ENCODE results near the gene XRCC1. TPM values are rescaled to one million over a fixed set of nuclear protein-coding genes. Genes with fewer than 3 reads are reported as not detected.

XRCC1 gene
- total and polyA plus RNA-seq, 2 of the 4 experiments (the other 2 are of a cell fraction) = 12.5 to 21.3 TPM

DNA sequence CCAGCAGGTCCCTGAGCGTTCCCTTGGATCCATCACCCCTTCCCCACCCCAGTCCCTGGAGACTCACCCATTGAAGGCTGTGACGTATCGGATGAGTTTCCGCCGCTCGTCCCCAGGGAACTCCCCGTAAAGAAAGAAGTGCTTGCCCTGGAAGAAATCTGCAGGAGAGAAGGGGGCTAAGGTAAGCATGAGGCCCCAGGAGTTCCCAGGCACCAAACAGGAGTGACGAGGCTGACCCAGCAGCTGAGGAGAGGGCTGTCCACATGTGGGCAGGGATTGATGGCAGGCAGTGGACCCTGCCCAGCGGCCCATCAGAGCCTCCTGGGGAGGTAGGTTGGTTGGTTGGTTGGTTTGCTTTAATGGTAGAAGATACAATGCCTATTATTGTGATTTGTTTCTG lies 31.2 kb downstream of the XRCC1 start:
- ChIA-PET POLR2A (ENCODE audit: unreplicated experiment) (no interaction called here), CTCF (interaction anchor here (1.2 kb wide), 1 partner anchor 11 kb away, joined by 5 read pairs; no protein-coding TSS in a partner anchor)
- no peak overlapping the region for H3K4me2 ChIP-seq (ENCODE audit: low read depth, low read length)
- H3K4me1 ChIP-seq (ENCODE audit: control insufficient read depth, insufficient read depth, low read length) = no peaks in the 10 kb centered on the region
- no peak overlapping the region for H3K9ac ChIP-seq (ENCODE audit: low read depth, low read length)
- no peak overlapping the region for H3K4me3 ChIP-seq (ENCODE audit: insufficient read depth, low read depth, low read length)
- DNase-seq (no peak), ATAC-seq (ENCODE audit: low read depth) (no peak)
- H3K14ac ChIP-seq (replicated peaks; ENCODE audit: low read depth, low read length) = no peak overlapping the region
- no TSS peak for BruUV-seq (replicated peaks)
- in situ Hi-C loops (cut with MboI; ENCODE audit: low sequenced_read_pairs) (no loop called here), dilution Hi-C loops (cut with HindIII; ENCODE audit: low sequenced_read_pairs, unreplicated experiment) (no loop called here), intact Hi-C loops (cut with micrococcal nuclease) (no loop called here)
- peaks cover 34% of the 10 kb centered on the region for H3K36me3 ChIP-seq (ENCODE audit: control insufficient read depth, insufficient read depth, low read length)
- no peak overlapping the region for H2BK20ac ChIP-seq (ENCODE audit: low read depth, low read length)
- no peaks in the 10 kb centered on the region for H4K20me1 ChIP-seq (ENCODE audit: insufficient read depth, low read length)
- no peak overlapping the region for H3K23ac ChIP-seq (ENCODE audit: low read depth, low read length)
- no peak overlapping the region for H2AK5ac ChIP-seq (ENCODE audit: low read depth, low read length)
- H2AFZ ChIP-seq (replicated peaks; ENCODE audit: low read length, poor library complexity) = no peak overlapping the region
- H3K18ac ChIP-seq (ENCODE audit: low read depth, low read length) = no peak overlapping the region
- H3K27me3 ChIP-seq (ENCODE audit: control insufficient read depth, insufficient read depth, low read length) = no peaks in the 10 kb centered on the region
- H3K4ac ChIP-seq (ENCODE audit: low read depth, low read length) = no peak overlapping the region
- no peak overlapping the region for H2BK120ac ChIP-seq (ENCODE audit: low read depth, low read length)
- no peak overlapping the region for H3K56ac ChIP-seq (ENCODE audit: extremely low read depth, insufficient read depth, low read length)
- H2AK9ac ChIP-seq (replicated peaks; ENCODE audit: low read depth, low read length, poor library complexity) = no peak overlapping the region
- H2BK5ac ChIP-seq (ENCODE audit: low read depth, low read length, poor library complexity, severe bottlenecking) = no peak overlapping the region
- H3K27ac ChIP-seq (ENCODE audit: insufficient read depth, low read length) = no peak overlapping the region
- no peak overlapping the region for H4K91ac ChIP-seq (ENCODE audit: insufficient read depth, low read depth, low read length)
- no peak overlapping the region for H4K5ac ChIP-seq (ENCODE audit: low read depth, low read length)
- H3K9me3 ChIP-seq (ENCODE audit: control insufficient read depth, insufficient read depth, low read length) = no peaks in the 10 kb centered on the region
- no peaks in the 10 kb centered on the region for H3K9me1 ChIP-seq (ENCODE audit: insufficient read depth, low read length)
- H4K8ac ChIP-seq (ENCODE audit: low read depth in 2 of 2, low read length in 2 of 2) = no peak overlapping the region
- H2BK15ac ChIP-seq (ENCODE audit: low read depth, low read length) = no peak overlapping the region
- H3K79me1 ChIP-seq (ENCODE audit: low read depth in 1 of 2, low read length in 2 of 2) = no peaks in the 10 kb centered on the region
- WGBS, 2 experiments (ENCODE audit: extremely low coverage in 2 of 2, insufficient read length in 1 of 2) = 98% methylated on average over 6 of the region's 9 CpGs; no CpG with 5 or more reads in 1 of the 2 experiments
- TF ChIP-seq RAD21 (IDR thresholded peaks at IDR 0.05; ENCODE audit: low read length) (no peak), FOS (IDR thresholded peaks at IDR 0.05; ENCODE audit: low read depth, low read length) (no peak), MAFK (IDR thresholded peaks at IDR 0.05; ENCODE audit: low read depth, low read length) (no peak), CEBPB (IDR thresholded peaks at IDR 0.05; ENCODE audit: low read depth, low read length) (no peak), RCOR1 (IDR thresholded peaks at IDR 0.05; ENCODE audit: insufficient replicate concordance, low read length) (no peak), SMC3 (IDR thresholded peaks at IDR 0.05; ENCODE audit: low read depth, low read length) (no peak), RFX5 (IDR thresholded peaks at IDR 0.05; ENCODE audit: low read depth, low read length) (no peak), MAZ (IDR thresholded peaks at IDR 0.05; ENCODE audit: borderline replicate concordance, low read depth, low read length) (no peak), MXI1 (IDR thresholded peaks at IDR 0.05; ENCODE audit: borderline replicate concordance, low read depth, low read length) (no peak), POLR2A (IDR thresholded peaks at IDR 0.05; ENCODE audit: low read depth, low read length) (no peak), BHLHE40 (IDR thresholded peaks at IDR 0.05; ENCODE audit: low read depth, low read length) (no peak), NFE2L2 (IDR thresholded peaks at IDR 0.05; ENCODE audit: low read depth, low read length) (no peak), CHD1 (IDR thresholded peaks at IDR 0.05; ENCODE audit: low read depth, low read length) (no peak)
- TF ChIP-seq, protein P1, sequence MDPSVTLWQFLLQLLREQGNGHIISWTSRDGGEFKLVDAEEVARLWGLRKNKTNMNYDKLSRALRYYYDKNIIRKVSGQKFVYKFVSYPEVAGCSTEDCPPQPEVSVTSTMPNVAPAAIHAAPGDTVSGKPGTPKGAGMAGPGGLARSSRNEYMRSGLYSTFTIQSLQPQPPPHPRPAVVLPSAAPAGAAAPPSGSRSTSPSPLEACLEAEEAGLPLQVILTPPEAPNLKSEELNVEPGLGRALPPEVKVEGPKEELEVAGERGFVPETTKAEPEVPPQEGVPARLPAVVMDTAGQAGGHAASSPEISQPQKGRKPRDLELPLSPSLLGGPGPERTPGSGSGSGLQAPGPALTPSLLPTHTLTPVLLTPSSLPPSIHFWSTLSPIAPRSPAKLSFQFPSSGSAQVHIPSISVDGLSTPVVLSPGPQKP (IDR thresholded peaks at IDR 0.05; ENCODE audit: borderline replicate concordance, low read depth, low read length) = no peak
- TF ChIP-seq, protein P2, sequence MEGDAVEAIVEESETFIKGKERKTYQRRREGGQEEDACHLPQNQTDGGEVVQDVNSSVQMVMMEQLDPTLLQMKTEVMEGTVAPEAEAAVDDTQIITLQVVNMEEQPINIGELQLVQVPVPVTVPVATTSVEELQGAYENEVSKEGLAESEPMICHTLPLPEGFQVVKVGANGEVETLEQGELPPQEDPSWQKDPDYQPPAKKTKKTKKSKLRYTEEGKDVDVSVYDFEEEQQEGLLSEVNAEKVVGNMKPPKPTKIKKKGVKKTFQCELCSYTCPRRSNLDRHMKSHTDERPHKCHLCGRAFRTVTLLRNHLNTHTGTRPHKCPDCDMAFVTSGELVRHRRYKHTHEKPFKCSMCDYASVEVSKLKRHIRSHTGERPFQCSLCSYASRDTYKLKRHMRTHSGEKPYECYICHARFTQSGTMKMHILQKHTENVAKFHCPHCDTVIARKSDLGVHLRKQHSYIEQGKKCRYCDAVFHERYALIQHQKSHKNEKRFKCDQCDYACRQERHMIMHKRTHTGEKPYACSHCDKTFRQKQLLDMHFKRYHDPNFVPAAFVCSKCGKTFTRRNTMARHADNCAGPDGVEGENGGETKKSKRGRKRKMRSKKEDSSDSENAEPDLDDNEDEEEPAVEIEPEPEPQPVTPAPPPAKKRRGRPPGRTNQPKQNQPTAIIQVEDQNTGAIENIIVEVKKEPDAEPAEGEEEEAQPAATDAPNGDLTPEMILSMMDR (conservative IDR thresholded peaks at IDR 0.05; ENCODE audit: low read depth, low read length) = no peak
- TF ChIP-seq, protein P3, sequence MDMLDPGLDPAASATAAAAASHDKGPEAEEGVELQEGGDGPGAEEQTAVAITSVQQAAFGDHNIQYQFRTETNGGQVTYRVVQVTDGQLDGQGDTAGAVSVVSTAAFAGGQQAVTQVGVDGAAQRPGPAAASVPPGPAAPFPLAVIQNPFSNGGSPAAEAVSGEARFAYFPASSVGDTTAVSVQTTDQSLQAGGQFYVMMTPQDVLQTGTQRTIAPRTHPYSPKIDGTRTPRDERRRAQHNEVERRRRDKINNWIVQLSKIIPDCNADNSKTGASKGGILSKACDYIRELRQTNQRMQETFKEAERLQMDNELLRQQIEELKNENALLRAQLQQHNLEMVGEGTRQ (IDR thresholded peaks at IDR 0.05; ENCODE audit: low read depth, low read length) = no peak
